GM23248 (cell line): ENCODE results near the gene KCNJ18.
"Not testable (repeated sequence)": the region's sequence is repeated elsewhere in the genome, so short reads cannot be mapped to it uniquely, and the experiment has no call there.

ENCODE experiments used
- EZH2 ChIP-seq: fragments of 200-600 bp; sonication (generic); IDR thresholded peaks from 2 replicates; pipeline ENCODE4 v1.6.1; 2018; ENCODE audit warnings: antibody characterized with exemption, mild to moderate bottlenecking; ENCODE audit not compliant: insufficient read depth, poor library complexity, severe bottlenecking
- EZH2phosphoT487 ChIP-seq: fragments of 200-600 bp; sonication (generic); IDR thresholded peaks from 2 replicates; pipeline ENCODE4 v1.6.1; 2018; ENCODE audit warnings: antibody characterized with exemption, moderate library complexity, mild to moderate bottlenecking, low read depth; ENCODE audit not compliant: insufficient read depth

DNA sequence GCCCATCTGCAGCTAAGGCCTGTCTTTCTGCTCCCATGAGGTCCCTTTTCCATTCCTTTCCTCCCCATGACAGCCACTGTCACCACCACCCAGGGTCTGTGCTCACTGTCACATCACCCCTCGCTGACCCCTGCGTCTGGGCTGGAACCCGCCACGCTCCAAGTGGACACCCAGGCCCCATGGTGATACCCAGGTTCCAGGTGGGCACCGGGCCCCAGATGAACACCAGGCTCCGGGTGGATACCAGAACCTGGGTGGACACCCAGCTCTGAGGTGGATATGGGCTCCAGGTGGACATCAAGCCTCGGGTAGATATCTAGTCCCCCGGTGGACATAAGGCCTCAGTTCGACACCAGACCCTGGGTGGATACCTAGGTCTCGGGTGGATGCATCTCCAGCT is 39.1 kb upstream of the KCNJ18 start:
- TF ChIP-seq EZH2, EZH2phosphoT487: not testable (repeated sequence)
